Peyer's patch (tissue), 4 donors: Measurements from ENCODE around the gene OVAAL.

Experiments used
- CTCF ChIP-seq, 6 experiments: fragments of 450-650 bp in 4 of 6; fragments of 200-600 bp in 2 of 6; sonication (generic) in 1 of 6; IDR thresholded peaks; one replicate each; pipeline ENCODE4 v1.5.1; 2017 to 2019; ENCODE audit warnings: antibody characterized with exemption in 6 of 6, mild to moderate bottlenecking in 3 of 6, moderate library complexity in 1 of 6
- POLR2A ChIP-seq, 2 donors: fragments of 450-650 bp; IDR thresholded peaks; one replicate each; pipeline ENCODE4 v1.5.1; 2017; ENCODE audit warnings: antibody characterized with exemption in 2 of 2, mild to moderate bottlenecking in 2 of 2, moderate library complexity in 2 of 2

GRCh38 chr1:180542838-180543145, 16.0 kb upstream of the OVAAL start:
- TF ChIP-seq CTCF (IDR thresholded peaks at IDR 0.05) (no peak), POLR2A (IDR thresholded peaks at IDR 0.05) (no peak)
